SK-N-MC (cell line): ENCODE measurements around the gene SDK1.

Experiments
- EZH2 ChIP-seq: fragments of 200-600 bp; sonication (generic); IDR thresholded peaks from one replicate; pipeline ENCODE4 v1.6.1; 2017; ENCODE audit warnings: antibody characterized with exemption
- FOXP2 ChIP-seq: optimal IDR thresholded peaks from 2 replicates; pipeline ENCODE3; 2011; ENCODE audit warnings: mild to moderate bottlenecking, moderate library complexity; ENCODE audit not compliant: insufficient read depth; ENCODE audit errors: extremely low read length, control extremely low read depth
- POLR2AphosphoS5 ChIP-seq: IDR thresholded peaks from 2 replicates; pipeline ENCODE4 v1.6.1; 2012; ENCODE audit warnings: mild to moderate bottlenecking, low read depth, low read length, borderline replicate concordance

DNA sequence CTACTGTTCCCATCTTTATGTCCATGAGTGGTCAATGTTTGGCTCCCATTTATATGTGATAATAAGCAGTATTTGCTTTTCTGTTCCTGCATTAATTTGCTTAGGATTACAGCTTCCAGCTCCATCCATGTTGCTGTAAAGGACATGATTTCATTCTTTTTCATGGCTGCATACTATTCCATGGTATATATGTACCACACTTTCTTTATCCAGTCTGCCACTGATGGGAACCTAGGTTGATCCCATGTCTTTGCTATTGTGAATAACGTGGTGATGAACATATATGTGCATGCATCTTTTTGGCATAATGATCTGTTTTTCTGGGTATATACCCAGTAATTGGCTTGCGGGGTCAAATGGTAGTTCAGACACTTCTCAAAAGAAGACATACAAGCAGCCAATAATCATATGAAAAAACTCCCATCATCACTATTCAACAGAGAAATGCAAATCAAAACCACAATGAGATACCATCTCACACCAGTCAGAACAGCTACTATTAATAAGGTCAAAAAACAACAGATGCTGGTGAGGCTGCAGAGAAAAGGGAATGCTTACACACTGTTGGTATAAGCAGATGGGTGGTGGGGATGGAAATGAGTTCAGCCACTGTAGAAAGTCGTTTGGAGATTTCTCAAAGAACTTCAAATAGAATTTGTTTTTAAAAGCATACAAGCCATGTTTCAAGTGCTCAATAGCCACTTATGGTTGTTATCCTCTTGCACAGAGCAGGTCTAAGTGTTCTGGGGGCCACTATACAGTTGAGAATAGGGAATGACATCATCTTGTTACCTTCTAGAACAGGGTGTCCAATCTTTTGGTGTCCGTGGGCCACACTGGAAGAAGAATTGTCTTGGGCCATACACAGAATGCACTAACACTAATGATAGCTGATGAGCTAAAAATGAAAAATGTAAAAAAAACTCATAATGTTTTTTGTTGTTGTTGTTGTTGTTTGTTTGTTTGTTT, 23.2 kb upstream of the SDK1 start:
- TF ChIP-seq POLR2AphosphoS5 (no peak), EZH2 (no peak), FOXP2 (no peak)
